HepG2 (cell line): ENCODE data around the gene GATM. TPM values are rescaled to one million over a fixed set of nuclear protein-coding genes. Genes with fewer than 3 reads are reported as not detected.

Experiments
- CEBPB ChIP-seq: IDR thresholded peaks from 2 replicates; pipeline ENCODE4 v1.6.1; 2011; ENCODE audit warnings: low read depth, low read length, improper control_type of control experiment, borderline replicate concordance
- CHD4 ChIP-seq: fragments of 200-600 bp; sonication (generic); IDR thresholded peaks from 2 replicates; pipeline ENCODE4 v1.7.0; 2017; ENCODE audit warnings: mild to moderate bottlenecking, low read length, borderline replicate concordance
- CREM ChIP-seq, 2 experiments: sonication (generic) in 1 of 2; formaldehyde crosslinking in 1 of 2; IDR thresholded peaks; 2 replicates each; pipeline versions ENCODE4 v1.4.0 to v1.6.1; 2016 to 2020; ENCODE audit warnings: antibody characterized with exemption in 1 of 2, mild to moderate bottlenecking in 1 of 2, missing genetic modification reagents in 1 of 2
- FOXK1 ChIP-seq: sonication (generic); formaldehyde crosslinking; IDR thresholded peaks from 2 replicates; pipeline ENCODE4 v1.4.0; 2020; ENCODE audit warnings: low read depth, missing genetic modification reagents, borderline replicate concordance
- FOXO4 ChIP-seq: sonication (generic); formaldehyde crosslinking; conservative IDR thresholded peaks from 2 replicates; pipeline ENCODE4 v1.8.1; 2023; ENCODE audit warnings: missing genetic modification reagents
- GLI4 ChIP-seq: sonication (generic); formaldehyde crosslinking; IDR thresholded peaks from 2 replicates; pipeline ENCODE4 v1.5.1; 2020; ENCODE audit warnings: missing genetic modification reagents, mild to moderate bottlenecking, moderate library complexity, borderline replicate concordance
- HCFC1 ChIP-seq: fragments of 150-350 bp; IDR thresholded peaks from 2 replicates; pipeline ENCODE4 v1.6.1; 2014; ENCODE audit warnings: low read depth, low read length
- HOXA3 ChIP-seq: sonication (generic); formaldehyde crosslinking; IDR thresholded peaks from 2 replicates; pipeline ENCODE4 v1.5.0; 2020; ENCODE audit warnings: missing genetic modification reagents
- HOXD1 ChIP-seq: sonication (generic); formaldehyde crosslinking; IDR thresholded peaks from 2 replicates; pipeline ENCODE4 v1.5.0; 2020; ENCODE audit warnings: missing genetic modification reagents
- MED13 ChIP-seq: sonication (generic); formaldehyde crosslinking; IDR thresholded peaks from 2 replicates; pipeline ENCODE4 v1.5.0; 2020; ENCODE audit warnings: missing genetic modification reagents
- MXD3 ChIP-seq: IDR thresholded peaks from 2 replicates; pipeline ENCODE4 v1.6.1; 2016; ENCODE audit warnings: mild to moderate bottlenecking, missing biosample characterization, missing genetic modification reagents
- MXI1 ChIP-seq: IDR thresholded peaks from 3 replicates; pipeline ENCODE4 v1.6.1; 2012; ENCODE audit warnings: low read depth, low read length, inconsistent platforms, borderline replicate concordance
- NFIB ChIP-seq: sonication (generic); formaldehyde crosslinking; IDR thresholded peaks from 2 replicates; pipeline ENCODE4 v1.9.0; 2021; ENCODE audit warnings: missing genetic modification reagents, mild to moderate bottlenecking, borderline replicate concordance
- PHB2 ChIP-seq: fragments of 450-650 bp; IDR thresholded peaks from 2 replicates; pipeline ENCODE4 v1.6.1; 2018; ENCODE audit not compliant: partially characterized antibody
- SALL2 ChIP-seq: sonication (generic); formaldehyde crosslinking; IDR thresholded peaks from 2 replicates; pipeline ENCODE4 v1.8.1; 2023; ENCODE audit warnings: mild to moderate bottlenecking, missing genetic modification reagents, inconsistent platforms
- SMC3 ChIP-seq: IDR thresholded peaks from 2 replicates; pipeline ENCODE4 v1.6.1; 2011; ENCODE audit warnings: low read length, improper control_type of control experiment
- TFDP1 ChIP-seq: IDR thresholded peaks from 2 replicates; pipeline ENCODE4 v1.6.1; 2016; ENCODE audit warnings: missing compliant biosample characterization, missing genetic modification reagents, borderline replicate concordance
- ZBTB34 ChIP-seq: sonication (generic); formaldehyde crosslinking; IDR thresholded peaks from 2 replicates; pipeline ENCODE4 v1.8.0; 2022; ENCODE audit warnings: mild to moderate bottlenecking, missing genetic modification reagents
- ZMAT3 ChIP-seq: sonication (generic); formaldehyde crosslinking; conservative IDR thresholded peaks from 2 replicates; pipeline ENCODE4 v1.7.0; 2021; ENCODE audit warnings: missing genetic modification reagents
- ZNF510 ChIP-seq: sonication (generic); formaldehyde crosslinking; IDR thresholded peaks from 2 replicates; pipeline ENCODE4 v1.4.0; 2020; ENCODE audit warnings: low read depth, mild to moderate bottlenecking, missing genetic modification reagents
- ZNF678 ChIP-seq: sonication (generic); formaldehyde crosslinking; IDR thresholded peaks from 2 replicates; pipeline ENCODE4 v1.4.0; 2020; ENCODE audit warnings: mild to moderate bottlenecking, missing genetic modification reagents
- ZNF761 ChIP-seq: sonication (generic); formaldehyde crosslinking; conservative IDR thresholded peaks from 2 replicates; pipeline ENCODE4 v1.4.0; 2020; ENCODE audit warnings: mild to moderate bottlenecking, missing genetic modification reagents
- ZSCAN21 ChIP-seq: sonication (generic); formaldehyde crosslinking; IDR thresholded peaks from 2 replicates; pipeline ENCODE4 v1.8.0; 2022; ENCODE audit warnings: mild to moderate bottlenecking, missing genetic modification reagents, moderate library complexity, borderline replicate concordance
- polyA plus RNA-seq, 8 experiments: library from polyadenylated mRNA; depleted of rRNA in 3 of 8; stranded (reverse) in 7 of 8; unstranded in 1 of 8; fragments of >200 nt; fragmentation: Illumina TruSeq in 4 of 8; extraction: Trizol in 4 of 8; gene quantifications; 2 replicates each; pipeline versions ENCODE4 v1.2.1 to v1.2.3, GENCODE V29; 2011 to 2016; ENCODE audit warnings: low read depth in 4 of 8, missing spikeins in 1 of 8, mixed read lengths in 1 of 8; ENCODE audit not compliant: insufficient read depth in 1 of 8
- total RNA-seq, 5 experiments: library from RNA; depleted of rRNA; stranded (reverse); fragments of >200 nt; fragmentation: Illumina TruSeq; extraction: Trizol; gene quantifications; 2 replicates each; pipeline ENCODE4 v1.2.3, GENCODE V29; 2016; ENCODE audit warnings: low read depth in 1 of 5
- TF ChIP-seq, protein P1 (sequence below): sonication (generic); formaldehyde crosslinking; IDR thresholded peaks from 2 replicates; pipeline ENCODE4 v1.5.1; 2020; ENCODE audit warnings: mild to moderate bottlenecking, missing genetic modification reagents, moderate library complexity

The GATM gene
- total and polyA plus RNA-seq, 2 of the 13 experiments (the other 11 are each of a cell fraction or from before 2014, with no cell fraction given), result 2.1 to 16.8 TPM

DNA sequence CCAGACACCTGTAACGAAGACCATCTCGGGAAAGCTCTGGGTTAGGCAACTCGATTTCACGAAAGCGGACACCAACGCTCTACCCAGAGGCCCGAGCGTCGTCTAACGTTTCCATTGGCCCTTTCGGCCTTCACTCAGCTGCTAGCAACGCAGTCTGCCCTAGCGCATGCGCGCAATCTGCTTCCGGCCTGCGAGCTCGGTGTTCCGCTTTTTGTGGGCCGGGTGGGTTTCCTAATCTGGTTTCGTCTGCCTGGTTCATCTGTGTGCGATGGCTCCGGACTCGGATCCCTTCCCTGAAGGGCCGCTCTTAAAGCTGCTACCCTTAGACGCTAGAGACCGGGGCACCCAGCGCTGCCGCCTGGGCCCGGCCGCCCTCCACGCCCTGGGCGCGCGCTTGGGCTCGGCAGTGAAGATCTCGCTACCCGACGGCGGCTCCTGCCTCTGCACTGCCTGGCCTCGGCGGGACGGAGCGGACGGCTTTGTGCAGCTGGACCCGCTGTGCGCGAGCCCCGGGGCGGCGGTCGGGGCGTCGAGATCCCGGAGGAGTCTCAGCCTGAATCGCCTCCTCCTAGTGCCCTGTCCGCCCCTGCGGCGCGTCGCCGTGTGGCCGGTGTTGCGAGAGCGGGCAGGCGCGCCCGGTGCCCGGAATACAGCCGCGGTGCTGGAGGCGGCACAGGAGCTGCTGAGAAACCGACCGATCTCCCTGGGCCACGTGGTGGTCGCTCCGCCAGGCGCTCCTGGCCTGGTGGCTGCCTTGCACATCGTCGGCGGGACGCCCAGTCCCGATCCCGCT lies 24.0 kb upstream of the GATM start (continued):
- TF ChIP-seq MXD3, result peak; percentile 75; the same call in 1 of the 2 replicates
- TF ChIP-seq FOXO4, result 0 out of 2 replicates have a peak, but pooled peaks have one; percentile 92
- TF ChIP-seq CEBPB, result peak; percentile 88
- TF ChIP-seq ZBTB34, result peak; percentile 58; the same call in 1 of the 2 replicates
- TF ChIP-seq ZNF510 (CRISPR knock-in tag), result no peak
- peak; percentile 9; the same call in 1 of the 2 replicates for TF ChIP-seq MED13 (CRISPR knock-in tag)
- TF ChIP-seq HCFC1, result peak; percentile 50
- peak; percentile 77; the same call in 1 of the 2 replicates for TF ChIP-seq ZSCAN21
- peak; percentile 67 for TF ChIP-seq HOXD1
- TF ChIP-seq ZNF761 (CRISPR knock-in tag), result no peak
- peak; percentile 61; the same call in 1 of the 2 replicates for TF ChIP-seq ZMAT3
- TF ChIP-seq PHB2, result no peak
- TF ChIP-seq FOXK1 (CRISPR knock-in tag), result peak; percentile 84
- TF ChIP-seq SALL2 (CRISPR knock-in tag), result peak; percentile 49
- peak; percentile 71; the same call in 1 of the 2 replicates for TF ChIP-seq HOXA3 (CRISPR knock-in tag)
- TF ChIP-seq TFDP1, result peak; percentile 43; the same call in 1 of the 2 replicates
- TF ChIP-seq, protein P1, sequence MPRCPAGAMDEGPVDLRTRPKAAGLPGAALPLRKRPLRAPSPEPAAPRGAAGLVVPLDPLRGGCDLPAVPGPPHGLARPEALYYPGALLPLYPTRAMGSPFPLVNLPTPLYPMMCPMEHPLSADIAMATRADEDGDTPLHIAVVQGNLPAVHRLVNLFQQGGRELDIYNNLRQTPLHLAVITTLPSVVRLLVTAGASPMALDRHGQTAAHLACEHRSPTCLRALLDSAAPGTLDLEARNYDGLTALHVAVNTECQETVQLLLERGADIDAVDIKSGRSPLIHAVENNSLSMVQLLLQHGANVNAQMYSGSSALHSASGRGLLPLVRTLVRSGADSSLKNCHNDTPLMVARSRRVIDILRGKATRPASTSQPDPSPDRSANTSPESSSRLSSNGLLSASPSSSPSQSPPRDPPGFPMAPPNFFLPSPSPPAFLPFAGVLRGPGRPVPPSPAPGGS (CRISPR knock-in tag), result peak; percentile 81
- no peak for TF ChIP-seq ZNF678 (CRISPR knock-in tag)
- peak; percentile 59; the same call in 1 of the 3 replicates for TF ChIP-seq MXI1
- peak; percentile 60; the same call in 1 of the 2 replicates for TF ChIP-seq NFIB (CRISPR knock-in tag)
- TF ChIP-seq GLI4 (CRISPR knock-in tag), result peak; percentile 52; the same call in 1 of the 2 replicates
- peak; percentile 85 for TF ChIP-seq CREM (IDR thresholded peaks at IDR 0.05)
- TF ChIP-seq CREM (CRISPR knock-in tag; IDR thresholded peaks at IDR 0.05), result no peak
- no peak for TF ChIP-seq CHD4
- no peak for TF ChIP-seq SMC3
